Activated CD4-positive, alpha-beta T cell treated with anti-CD3 and anti-CD28 coated beads for 1 hour (primary cell): ENCODE results near the gene PSEN1.
"Not testable (repeated sequence)": the region's sequence is repeated elsewhere in the genome, so short reads cannot be mapped to it uniquely, and the experiment has no call there.

Source experiments
- DNase-seq: peaks from one replicate; pipeline ENCODE4 v3.0.0-alpha.2; 2020

Gene PSEN1

DNA sequence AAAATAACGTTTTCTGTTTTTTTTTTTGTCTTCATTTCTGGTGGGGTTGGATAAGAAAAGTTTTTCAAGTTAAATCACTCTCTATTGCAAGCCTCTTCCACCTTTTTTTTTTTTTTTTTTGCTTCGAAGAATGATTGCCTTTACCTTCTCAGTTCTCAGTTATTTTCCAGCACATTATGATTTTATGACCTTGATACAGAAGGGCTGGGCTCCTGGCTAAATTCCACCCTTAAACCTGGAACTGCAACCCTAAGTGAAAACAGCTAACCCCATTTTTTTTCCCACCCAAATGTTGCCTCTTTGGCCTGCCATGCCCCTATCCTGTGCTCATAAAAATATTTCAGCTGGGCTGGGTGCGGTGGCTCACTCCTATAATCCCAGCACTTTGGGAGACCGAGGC lies 31.4 kb downstream of the PSEN1 start:
- DNase-seq = no peak

- no peak for DNase-seq
These were observed 32.0 kb downstream of the PSEN1 start for GRCh38 chr14:73168274-73168673.

DNA sequence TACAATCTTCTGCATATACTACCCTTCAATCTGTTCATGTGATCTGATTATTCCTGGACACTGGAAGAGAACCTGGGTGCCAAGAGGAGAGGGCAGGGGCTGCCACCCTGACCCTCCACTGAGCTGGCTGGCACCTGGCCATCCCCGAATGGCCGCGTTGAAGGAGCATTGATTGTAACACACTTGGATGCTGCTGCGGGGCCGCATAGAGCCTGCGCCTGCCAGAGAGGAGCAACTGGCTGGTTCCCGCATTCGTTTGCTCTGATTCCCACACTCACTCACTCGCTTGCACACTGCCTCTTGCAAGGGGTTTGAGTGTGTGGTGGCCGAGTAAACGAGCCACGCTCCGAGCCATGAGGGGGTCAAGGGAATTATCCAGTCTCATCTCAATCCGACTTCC lies 32.4 kb downstream of the PSEN1 start:
- no peak for DNase-seq

GRCh38 chr14:73169855-73170254 lies 33.5 kb downstream of the PSEN1 start:
- DNase-seq = not testable (repeated sequence)

DNA sequence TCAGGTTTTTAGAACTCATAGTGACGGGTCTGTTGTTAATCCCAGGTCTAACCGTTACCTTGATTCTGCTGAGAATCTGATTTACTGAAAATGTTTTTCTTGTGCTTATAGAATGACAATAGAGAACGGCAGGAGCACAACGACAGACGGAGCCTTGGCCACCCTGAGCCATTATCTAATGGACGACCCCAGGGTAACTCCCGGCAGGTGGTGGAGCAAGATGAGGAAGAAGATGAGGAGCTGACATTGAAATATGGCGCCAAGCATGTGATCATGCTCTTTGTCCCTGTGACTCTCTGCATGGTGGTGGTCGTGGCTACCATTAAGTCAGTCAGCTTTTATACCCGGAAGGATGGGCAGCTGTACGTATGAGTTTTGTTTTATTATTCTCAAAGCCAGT lies 34.4 kb downstream of the PSEN1 start:
- DNase-seq = no peak

DNA sequence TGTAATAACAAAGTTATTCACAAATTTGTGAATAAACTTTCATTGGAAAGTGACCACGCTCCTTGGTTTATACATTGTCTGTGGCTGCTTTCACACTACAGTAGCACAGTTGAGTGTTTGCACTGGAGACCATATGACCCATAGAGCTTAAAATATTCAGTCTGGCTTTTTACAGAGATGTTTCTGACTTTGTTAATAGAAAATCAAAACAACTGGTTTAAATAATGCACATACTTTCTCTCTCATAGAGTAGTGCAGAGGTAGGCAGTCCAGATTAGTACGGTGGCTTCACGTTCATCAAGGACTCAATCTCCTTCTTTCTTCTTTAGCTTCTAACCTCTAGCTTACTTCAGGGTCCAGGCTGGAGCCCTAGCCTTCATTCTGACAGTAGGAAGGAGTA lies 36.2 kb downstream of the PSEN1 start:
- no peak for DNase-seq

DNA sequence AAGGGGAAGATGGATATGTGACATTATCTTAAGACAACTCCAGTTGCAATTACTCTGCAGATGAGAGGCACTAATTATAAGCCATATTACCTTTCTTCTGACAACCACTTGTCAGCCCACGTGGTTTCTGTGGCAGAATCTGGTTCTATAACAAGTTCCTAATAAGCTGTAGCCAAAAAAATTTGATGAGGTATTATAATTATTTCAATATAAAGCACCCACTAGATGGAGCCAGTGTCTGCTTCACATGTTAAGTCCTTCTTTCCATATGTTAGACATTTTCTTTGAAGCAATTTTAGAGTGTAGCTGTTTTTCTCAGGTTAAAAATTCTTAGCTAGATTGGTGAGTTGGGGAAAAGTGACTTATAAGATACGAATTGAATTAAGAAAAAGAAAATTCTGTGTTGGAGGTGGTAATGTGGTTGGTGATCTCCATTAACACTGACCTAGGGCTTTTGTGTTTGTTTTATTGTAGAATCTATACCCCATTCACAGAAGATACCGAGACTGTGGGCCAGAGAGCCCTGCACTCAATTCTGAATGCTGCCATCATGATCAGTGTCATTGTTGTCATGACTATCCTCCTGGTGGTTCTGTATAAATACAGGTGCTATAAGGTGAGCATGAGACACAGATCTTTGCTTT lies 36.9 kb downstream of the PSEN1 start:
- DNase-seq = no peak

DNA sequence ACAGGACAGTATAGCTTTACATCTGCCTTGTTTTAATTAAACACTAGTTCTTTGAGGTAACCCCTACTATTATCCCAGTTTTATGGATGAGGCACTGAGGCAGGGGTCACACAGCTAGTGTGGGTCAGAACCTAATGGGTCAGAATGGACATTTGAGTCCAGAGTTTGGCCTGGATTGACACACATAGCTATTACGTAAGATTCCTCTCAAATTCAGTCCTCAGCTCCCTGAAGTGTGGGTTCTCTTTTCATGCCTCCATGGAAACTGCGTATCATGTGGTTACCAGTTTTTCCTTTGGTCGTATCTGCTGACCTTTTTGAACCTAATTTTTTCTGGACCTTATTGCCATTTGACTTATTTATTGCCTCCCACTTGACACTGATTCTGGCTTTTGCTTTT lies 40.4 kb downstream of the PSEN1 start:
- DNase-seq = no peak

DNA sequence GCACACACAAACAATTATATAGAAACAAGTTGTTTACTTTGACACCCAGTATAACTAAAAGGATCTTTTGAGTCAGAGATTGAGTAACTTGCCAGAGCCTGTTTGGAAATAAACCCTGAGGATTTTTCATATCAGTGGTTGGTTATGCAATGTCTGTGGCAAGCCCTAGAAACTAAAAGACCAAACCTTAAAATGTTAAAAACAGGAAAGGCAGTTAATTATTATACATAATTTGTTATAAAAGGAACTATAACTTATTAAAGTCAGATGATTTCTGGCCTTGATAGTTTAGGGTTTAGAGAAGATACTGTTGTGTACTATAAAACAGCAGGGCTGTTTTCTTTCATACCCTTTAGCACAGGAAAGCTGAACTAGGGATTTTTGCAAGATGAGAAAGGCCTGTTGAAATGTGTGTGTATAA lies 44.1 kb downstream of the PSEN1 start:
- no peak for DNase-seq

DNA sequence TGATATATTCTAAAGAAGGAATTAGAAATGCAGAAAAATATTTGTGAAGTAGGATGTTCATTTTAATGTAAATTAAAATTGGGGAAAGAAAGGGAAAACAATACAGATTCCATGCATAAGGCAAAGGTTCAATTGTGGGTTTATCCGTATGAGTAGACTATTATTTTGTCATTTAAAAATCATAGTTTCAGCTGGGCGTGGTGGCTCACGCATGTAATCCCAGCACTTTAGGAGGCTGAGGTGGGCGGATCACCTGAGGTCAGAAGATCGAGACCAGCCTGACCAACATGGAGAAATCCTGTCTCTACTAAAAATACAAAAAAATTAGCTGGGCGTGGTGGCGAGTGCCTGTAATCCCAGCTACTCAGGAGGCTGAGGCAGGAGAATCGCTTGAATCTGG lies 44.7 kb downstream of the PSEN1 start:
- DNase-seq = not testable (repeated sequence)

DNA sequence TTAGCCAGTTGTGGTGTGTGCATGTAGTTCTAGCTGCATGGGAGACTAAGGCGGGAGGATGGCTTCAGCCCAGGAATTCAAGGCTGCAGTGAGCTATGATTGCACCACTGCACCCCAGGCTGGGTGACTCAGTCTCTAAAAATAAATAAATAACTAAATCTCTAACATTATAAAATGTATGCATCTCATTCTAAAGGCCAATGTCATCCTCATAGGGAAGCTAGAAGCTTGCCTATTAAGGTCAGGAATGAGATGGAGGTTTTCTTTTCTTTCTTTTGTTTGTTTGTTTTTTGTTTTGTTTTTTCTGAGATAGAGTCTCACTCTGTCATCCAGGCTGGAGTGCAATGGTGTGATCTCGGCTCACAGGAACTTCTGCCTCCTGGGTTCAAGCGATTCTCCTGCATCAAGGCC lies 52.2 kb downstream of the PSEN1 start:
- DNase-seq = no peak

- DNase-seq = no peak
These were observed 53.3 kb downstream of the PSEN1 start for GRCh38 chr14:73189651-73190050.

DNA sequence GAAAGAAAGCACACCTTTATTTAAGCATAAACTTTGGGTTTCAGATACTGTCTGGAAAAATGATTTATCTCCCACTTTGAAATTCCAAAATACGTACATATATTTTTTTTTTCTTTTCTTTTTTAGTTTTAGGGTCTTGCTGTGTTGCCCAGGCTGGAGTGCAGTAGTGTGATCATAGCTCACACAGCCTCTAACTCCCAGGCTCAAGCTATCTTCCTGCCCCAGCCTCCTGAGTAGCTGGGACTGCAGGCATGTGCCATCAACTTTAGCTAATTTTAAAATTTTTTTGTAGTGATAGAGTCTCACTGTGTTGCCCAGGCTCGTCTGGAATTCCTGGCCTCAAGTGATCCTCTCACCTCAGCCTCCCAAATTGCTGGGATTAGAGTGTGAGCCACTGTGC lies 55.1 kb downstream of the PSEN1 start:
- no peak for DNase-seq

DNA sequence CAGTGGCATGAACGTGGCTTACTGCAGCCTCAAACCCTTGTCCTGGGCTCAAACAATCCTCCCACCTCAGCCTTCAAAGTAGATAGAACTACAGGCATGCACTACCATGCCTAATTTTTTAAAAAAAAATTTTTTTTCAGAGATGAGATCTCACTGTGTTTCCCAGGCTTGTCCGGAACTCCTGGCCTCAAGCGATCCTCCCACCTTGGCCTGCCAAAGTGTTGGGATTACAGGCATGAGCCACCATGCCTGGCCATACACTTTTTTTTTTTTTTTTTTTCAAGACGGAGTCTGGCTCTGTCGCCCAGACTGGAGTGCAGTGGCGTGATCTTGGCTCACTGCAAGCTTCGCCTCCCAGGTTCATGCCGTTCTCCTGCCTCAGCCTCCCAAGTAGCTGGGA lies 58.0 kb downstream of the PSEN1 start:
- not testable (repeated sequence) for DNase-seq

- DNase-seq = no peak
These were observed 61.9 kb downstream of the PSEN1 start for GRCh38 chr14:73198253-73198652.

- no peak for DNase-seq
These were observed 67.2 kb downstream of the PSEN1 start for GRCh38 chr14:73203527-73203926.

DNA sequence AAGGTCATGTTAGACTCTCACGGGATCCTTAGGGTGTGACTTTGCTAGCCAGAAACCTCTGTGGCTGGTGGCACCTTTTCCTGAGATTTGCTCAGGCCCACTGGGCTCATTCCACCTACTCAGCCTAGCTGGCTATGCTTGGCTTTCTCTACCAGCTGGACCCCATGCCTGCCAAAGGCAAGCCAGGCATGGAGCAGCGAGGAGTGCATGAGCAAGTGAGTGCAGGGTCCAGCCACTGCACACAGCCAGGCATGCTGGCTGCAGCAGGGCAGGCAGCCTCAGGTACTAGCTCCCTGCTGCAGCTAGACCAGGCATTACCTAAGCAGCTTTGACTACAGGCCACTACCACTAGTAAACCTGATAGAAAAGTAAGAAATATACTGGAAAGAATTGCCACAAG lies 71.3 kb downstream of the PSEN1 start:
- no peak for DNase-seq

GRCh38 chr14:73208390-73208789 lies 72.1 kb downstream of the PSEN1 start:
- no peak for DNase-seq

DNA sequence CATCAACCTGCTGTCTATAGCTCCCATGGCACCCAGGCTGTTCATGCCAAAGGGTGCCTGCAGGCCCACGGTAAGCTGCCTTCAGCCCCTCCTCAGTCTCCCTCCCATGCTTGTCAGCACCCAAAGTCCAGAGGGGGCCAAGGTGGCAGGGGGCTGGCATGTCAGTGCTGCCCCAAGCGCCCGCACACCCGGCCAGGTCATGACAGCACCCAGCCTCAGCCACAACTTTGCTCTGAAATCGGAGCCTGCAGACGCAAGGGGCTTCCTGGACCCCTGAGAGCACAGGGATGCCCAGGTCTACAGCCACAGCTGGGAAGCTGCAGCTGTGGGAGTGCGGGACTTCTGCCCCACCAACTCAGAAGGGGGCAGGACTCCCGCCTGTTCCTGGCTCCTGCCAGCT lies 72.5 kb downstream of the PSEN1 start:
- no peak for DNase-seq

GRCh38 chr14:73209953-73210352 lies 73.6 kb downstream of the PSEN1 start:
- no peak for DNase-seq

- no peak for DNase-seq
These were observed 75.1 kb downstream of the PSEN1 start for GRCh38 chr14:73211251-73212040.

DNA sequence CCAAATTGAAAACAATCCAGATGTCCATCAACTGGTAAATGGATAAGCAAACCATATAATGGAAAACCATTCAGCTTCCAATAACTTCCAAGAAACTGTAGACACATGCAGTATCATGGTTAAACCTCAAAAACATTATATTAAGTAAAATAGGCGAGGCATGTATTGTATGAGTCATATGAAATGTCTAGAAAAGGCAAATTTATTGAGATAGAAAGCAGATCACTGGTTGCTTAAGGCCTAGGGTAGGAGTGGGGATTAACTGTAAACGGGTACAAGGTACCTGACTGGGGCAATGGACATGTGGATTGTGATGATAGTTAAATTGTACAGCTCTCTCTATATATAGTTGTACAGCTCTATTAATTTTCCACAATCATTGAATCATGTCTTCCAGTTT lies 79.7 kb downstream of the PSEN1 start:
- DNase-seq = no peak

- DNase-seq = no peak
These were observed 81.1 kb downstream of the PSEN1 start for GRCh38 chr14:73217411-73217810.

GRCh38 chr14:73220061-73220460 lies 83.8 kb downstream of the PSEN1 start:
- no peak for DNase-seq

DNA sequence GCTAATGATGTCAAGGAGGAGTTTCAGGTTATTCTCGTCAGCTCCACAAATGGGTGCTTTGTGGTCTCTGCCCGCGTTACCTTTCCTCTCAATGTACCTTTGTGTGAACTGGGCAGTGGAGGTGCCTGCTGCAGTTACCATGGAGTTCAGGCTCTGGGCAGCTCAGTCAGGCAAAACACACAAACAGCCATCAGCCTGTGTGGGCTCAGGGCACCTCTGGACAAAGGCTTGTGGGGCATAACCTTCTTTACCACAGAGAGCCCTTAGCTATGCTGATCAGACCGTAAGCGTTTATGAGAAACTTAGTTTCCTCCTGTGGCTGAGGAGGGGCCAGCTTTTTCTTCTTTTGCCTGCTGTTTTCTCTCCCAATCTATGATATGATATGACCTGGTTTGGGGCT lies 84.3 kb downstream of the PSEN1 start:
- no peak for DNase-seq
